Measurements from ENCODE around the gene SUPV3L1.
A peak's percentile ranks its signal among the peaks of the same experiment; 100 is the strongest.
"Not testable (repeated sequence)": the region's sequence is repeated elsewhere in the genome, so short reads cannot be mapped to it uniquely, and the experiment has no call there.

SUPV3L1 gene
- total RNA-seq, result 7.0 to 47.5 (median 22.0) reads per million in 17 experiments

- peak; percentile 95 to 99 (median 97) for DNase-seq
These were observed at the start of gene SUPV3L1 for GRCh38 chr10:69179743-69180524. SUPV3L1 (plus strand) TSS chr10:69180234; CDS start chr10:69180292, 58 bp downstream.

GRCh38 chr10:69130251-69130650 is 49.8 kb upstream of the SUPV3L1 start:
- no peak for DNase-seq

GRCh38 chr10:69139961-69140360 is 40.1 kb upstream of the SUPV3L1 start:
- no peak for DNase-seq

- DNase-seq, result no peak
These were observed 38.7 kb upstream of the SUPV3L1 start for GRCh38 chr10:69141304-69141703.

GRCh38 chr10:69142074-69142473 is 38.0 kb upstream of the SUPV3L1 start:
- DNase-seq, result not testable (repeated sequence)

GRCh38 chr10:69142983-69143382 is 37.1 kb upstream of the SUPV3L1 start:
- DNase-seq, result no peak

GRCh38 chr10:69145329-69145728 is 34.7 kb upstream of the SUPV3L1 start:
- DNase-seq, result no peak

GRCh38 chr10:69145864-69146263 is 34.2 kb upstream of the SUPV3L1 start:
- DNase-seq, result no peak

- DNase-seq, result peak in 3 of 4 experiments; percentile 6 to 32 (median 20)
These were observed 33.3 kb upstream of the SUPV3L1 start for GRCh38 chr10:69146759-69147158.

- DNase-seq, result no peak
These were observed 28.1 kb upstream of the SUPV3L1 start for GRCh38 chr10:69151984-69152383.

GRCh38 chr10:69153227-69153626 is 26.8 kb upstream of the SUPV3L1 start:
- DNase-seq, result no peak

GRCh38 chr10:69160809-69161241 is 19.2 kb upstream of the SUPV3L1 start:
- DNase-seq, result no peak

- no peak for DNase-seq
These were observed 11.5 kb upstream of the SUPV3L1 start for GRCh38 chr10:69168493-69168892.

GRCh38 chr10:69172241-69172982 is 7.6 kb upstream of the SUPV3L1 start:
- no peak for DNase-seq

- DNase-seq, result not testable (repeated sequence)
These were observed 4.7 kb upstream of the SUPV3L1 start for GRCh38 chr10:69175326-69175725.

- DNase-seq, result no peak
These were observed 3.2 kb upstream of the SUPV3L1 start for GRCh38 chr10:69176823-69177222.

- peak in 1 of 4 experiments; percentile 78 for DNase-seq
These were observed 818 bp upstream of the SUPV3L1 start for GRCh38 chr10:69179089-69179742.

GRCh38 chr10:69180525-69181204 is 631 bp downstream of the SUPV3L1 start:
- peak; percentile 41 to 55 (median 42) for DNase-seq

GRCh38 chr10:69181433-69181832 is 1.4 kb downstream of the SUPV3L1 start:
- no peak for DNase-seq

- no peak for DNase-seq
These were observed 2.0 kb downstream of the SUPV3L1 start for GRCh38 chr10:69182005-69182404.

GRCh38 chr10:69186524-69186923 is 6.5 kb downstream of the SUPV3L1 start:
- DNase-seq, result no peak

- DNase-seq, result no peak
These were observed 21.0 kb downstream of the SUPV3L1 start for GRCh38 chr10:69201045-69201444.

GRCh38 chr10:69202332-69202731 is 22.3 kb downstream of the SUPV3L1 start:
- peak in 1 of 4 experiments; percentile 46 for DNase-seq

All from suppressor macrophage (primary cell).